GM10266 (cell line): ENCODE data around the gene HRH1.

Experiments used
- DNase-seq: peaks from one replicate; pipeline ENCODE4 v3.0.0; 2012; ENCODE audit errors: extremely low spot score
- CTCF ChIP-seq: IDR thresholded peaks from 2 replicates; pipeline ENCODE4 v1.5.1; 2012; ENCODE audit warnings: mild to moderate bottlenecking, low read depth; ENCODE audit not compliant: control insufficient read depth, insufficient read depth; ENCODE audit errors: missing control alignments

HRH1 gene

GRCh38 chr3:11238060-11238459 lies 83.8 kb downstream of the HRH1 start:
- DNase-seq, result no peak
- TF ChIP-seq CTCF, result no peak

GRCh38 chr3:11238880-11239279 lies 84.6 kb downstream of the HRH1 start:
- no peak for DNase-seq
- TF ChIP-seq CTCF, result no peak

GRCh38 chr3:11239796-11240195 lies 85.5 kb downstream of the HRH1 start:
- no peak for DNase-seq
- TF ChIP-seq CTCF, result no peak

GRCh38 chr3:11240496-11240895 lies 86.2 kb downstream of the HRH1 start:
- DNase-seq, result no peak
- TF ChIP-seq CTCF, result no peak

GRCh38 chr3:11244121-11244677 lies 89.9 kb downstream of the HRH1 start:
- no peak for TF ChIP-seq CTCF
- no peak for DNase-seq

GRCh38 chr3:11245276-11245675 lies 91.0 kb downstream of the HRH1 start:
- TF ChIP-seq CTCF, result no peak
- DNase-seq, result no peak

GRCh38 chr3:11245827-11246662 lies 91.8 kb downstream of the HRH1 start:
- DNase-seq, result no peak
- TF ChIP-seq CTCF, result no peak
